Activated T-cell treated with anti-CD3 and anti-CD28 coated beads for 1 hour (primary cell): Measurements from ENCODE around the gene DNAJC5G.
"Not testable (repeated sequence)": the region's sequence is repeated elsewhere in the genome, so short reads cannot be mapped to it uniquely, and the experiment has no call there.

Experiments
- DNase-seq: peaks from one replicate; pipeline ENCODE4 v3.0.0-alpha.2; 2020; ENCODE audit warnings: low read depth

DNAJC5G gene

DNA sequence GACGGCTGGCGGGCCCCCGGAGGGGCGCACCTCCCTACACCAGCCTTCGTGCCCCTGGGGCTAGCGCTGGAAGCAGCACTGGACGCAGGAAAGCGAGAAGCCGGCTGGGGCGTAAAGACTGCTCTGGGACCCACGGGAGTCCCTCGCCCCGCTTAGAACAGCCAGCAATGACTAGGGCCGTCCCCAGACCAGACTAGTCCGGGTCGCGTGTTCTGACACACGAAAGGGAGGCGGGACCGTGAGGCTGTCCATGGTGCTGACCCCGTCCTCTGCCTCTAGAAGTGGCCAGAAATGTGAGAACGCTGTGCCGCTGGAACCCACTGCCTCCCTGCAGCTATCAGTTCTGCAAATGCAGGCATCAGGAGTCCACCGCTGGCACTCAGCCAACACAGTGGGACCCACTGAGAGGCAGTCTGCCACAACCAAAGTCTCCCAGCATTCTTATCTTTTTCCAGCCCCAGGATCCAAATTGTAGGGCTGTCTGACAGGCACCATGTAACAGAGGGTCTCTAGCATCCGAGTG lies 33.2 kb downstream of the DNAJC5G start, which contains the start of gene UCN:
UCN (minus strand) TSS at position 87 of the 523 bp plus-strand sequence. CDS start 550 bp downstream, outside the sequence.
- DNase-seq, result no peak

DNA sequence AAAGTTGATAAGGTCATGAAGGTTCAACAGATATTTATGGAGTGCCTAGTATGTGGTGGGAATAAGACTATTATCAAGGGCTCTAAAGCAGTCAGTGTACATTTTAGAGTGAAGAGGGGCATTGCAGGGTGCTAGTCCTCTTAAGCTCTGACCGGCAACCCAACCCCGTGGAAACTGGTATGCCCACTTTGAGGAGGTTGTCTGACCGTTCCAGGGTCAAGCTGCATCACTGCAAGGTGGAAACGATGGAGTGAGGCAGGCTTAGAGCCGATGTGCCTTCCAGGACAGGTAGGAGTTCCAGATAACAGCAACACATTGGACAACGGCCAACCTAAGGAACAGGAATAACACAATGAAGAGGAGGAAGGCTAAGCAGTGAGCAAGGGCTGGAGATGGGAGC lies 34.4 kb downstream of the DNAJC5G start:
- no peak for DNase-seq

DNA sequence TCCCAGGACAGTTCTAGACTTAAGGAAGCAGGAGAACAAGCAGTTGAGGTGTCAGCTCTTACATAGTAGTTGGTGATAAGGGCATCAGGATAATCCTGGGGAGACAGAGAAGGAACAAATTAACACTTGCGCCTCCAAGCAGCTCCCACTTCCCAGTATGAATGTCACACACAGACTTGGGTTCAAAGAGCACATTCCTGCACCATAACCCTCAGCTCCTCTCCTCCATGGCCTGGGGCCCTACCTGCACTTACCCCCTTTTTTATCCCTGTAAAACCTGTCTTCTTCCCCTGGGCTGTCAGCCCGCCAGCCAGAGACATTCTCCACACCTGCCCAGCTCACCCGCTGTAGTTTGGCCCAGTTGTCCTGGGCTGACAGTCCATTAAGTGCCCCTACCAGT lies 36.9 kb downstream of the DNAJC5G start:
- no peak for DNase-seq

DNA sequence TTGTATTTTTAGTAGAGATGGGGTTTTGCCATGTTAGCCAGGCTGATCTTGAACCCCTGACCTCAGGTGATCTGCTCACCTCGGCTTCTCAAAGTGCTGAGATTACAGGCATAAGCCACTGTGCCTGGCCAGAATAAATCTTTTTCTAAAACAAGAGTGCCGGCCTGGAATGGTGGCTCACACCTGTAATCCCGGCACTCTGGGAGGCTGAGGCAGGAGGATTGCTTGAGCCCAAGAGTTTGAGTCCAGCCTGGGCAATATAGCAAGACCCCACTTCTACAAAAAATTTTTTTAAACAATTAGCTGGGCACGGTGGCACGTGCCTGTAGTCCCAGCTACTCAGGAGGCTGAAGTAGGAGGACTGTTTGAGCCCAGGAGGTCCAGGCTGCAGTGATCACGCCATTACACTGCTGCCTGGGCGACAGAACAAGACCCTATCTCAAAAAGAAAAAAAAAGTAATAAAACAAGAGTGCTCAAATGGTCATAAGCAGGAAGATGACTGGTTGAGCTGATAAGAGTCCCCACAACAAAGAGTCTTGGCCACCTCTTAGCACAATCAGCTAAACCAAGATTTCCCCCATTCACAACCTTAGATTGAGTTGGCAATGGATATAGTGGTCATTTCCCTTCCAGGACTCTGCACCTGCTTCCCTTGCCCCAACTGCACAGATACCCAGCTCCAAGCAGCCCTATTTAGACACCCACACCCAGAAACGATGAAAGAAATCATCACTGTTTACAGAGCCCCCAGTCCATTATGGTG lies 38.8 kb downstream of the DNAJC5G start:
- DNase-seq, result no peak

DNA sequence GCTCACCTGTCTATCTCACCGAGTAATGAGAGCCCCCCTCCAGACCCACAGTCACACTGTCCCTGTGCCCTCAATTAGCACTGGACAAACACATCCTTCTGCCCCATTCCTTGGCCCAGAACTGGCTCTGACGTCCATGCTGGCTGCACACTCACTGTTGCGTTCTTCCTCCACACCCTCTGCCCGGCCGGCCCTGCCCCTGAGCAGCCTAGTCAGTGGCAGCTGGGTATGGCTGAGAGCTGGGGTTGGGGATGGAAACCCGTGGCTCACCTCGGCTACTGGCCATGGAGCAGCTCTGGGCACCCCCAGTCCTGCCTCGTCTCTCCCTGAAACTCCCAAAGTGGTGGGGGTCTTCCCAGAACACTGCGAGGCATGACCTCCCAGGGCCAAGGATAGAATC lies 39.5 kb downstream of the DNAJC5G start:
- no peak for DNase-seq

DNA sequence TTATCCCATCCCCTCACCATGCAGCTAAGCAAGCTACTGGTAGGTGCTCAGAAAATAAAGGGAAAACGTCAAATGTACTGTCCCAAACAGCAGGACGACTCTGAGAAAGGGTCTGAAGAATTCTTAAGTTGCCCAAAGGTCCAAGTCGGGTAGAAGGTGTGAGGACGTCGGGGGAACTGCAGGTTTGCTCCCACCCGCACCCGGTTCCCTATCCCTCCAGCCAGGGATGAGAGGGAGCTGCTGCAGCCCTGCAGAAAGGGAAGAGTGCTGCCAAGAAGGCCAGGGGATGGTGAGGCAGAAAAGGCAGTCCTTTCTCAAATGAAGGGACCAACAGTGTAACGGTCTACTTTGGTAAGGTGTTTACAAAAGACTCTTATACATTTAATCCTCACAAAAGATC lies 39.9 kb downstream of the DNAJC5G start:
- DNase-seq, result no peak

DNA sequence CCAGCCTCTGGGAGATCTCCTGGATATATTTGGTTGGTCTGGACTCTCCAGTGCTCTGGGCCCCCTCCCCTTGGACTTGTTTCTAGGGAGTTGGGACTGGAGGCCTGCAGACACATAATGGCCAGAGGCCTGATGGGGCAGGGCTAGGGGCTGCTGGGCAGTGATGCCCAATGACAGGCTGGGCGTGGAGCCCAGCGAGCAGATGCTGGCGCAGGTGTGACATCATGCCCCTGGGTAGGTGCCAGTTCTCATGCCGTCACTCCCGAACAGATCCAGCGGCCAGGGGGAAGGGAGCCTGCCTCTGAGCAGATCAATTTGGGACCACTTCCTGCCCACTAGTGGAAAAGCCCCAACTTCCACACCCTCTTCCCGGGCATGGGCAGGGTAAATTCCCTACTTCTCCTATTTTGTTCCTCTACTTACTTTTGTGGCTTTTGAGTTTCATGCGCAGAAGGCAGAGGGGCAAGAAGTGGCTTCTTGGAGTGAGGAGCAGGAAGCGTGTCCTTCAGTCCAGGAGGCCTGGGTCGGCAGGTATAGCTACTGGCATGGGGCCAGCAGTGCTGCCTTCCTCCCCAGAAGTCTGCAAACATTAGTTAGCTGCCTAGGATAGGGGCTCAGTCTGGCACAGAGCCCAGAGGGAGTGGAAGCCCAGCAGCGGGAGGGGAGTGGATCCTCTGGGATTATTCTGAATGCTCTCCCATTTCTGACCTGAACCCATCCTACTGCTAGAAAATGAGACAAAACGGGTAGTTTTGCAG lies 41.6 kb downstream of the DNAJC5G start:
- DNase-seq, result no peak

DNA sequence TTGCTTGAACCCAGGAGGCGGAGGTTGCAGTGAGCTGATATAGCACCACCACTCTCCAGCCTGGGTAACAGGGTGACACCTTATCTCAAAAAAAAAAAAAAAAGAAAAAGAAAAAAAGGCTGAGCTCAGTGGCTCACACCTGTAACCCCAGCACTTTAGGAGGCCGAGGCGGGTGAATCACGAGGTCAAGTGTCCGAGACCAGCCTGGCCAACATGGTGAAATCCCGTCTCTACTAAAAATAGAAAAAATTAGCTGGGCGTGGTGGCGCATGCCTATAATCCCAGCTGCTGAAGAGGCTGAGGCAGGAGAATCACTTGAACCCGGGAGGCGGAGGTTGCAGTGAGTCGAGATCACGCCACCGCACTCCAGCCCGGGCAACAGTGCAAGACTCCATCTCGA lies 44.6 kb downstream of the DNAJC5G start:
- not testable (repeated sequence) for DNase-seq

DNA sequence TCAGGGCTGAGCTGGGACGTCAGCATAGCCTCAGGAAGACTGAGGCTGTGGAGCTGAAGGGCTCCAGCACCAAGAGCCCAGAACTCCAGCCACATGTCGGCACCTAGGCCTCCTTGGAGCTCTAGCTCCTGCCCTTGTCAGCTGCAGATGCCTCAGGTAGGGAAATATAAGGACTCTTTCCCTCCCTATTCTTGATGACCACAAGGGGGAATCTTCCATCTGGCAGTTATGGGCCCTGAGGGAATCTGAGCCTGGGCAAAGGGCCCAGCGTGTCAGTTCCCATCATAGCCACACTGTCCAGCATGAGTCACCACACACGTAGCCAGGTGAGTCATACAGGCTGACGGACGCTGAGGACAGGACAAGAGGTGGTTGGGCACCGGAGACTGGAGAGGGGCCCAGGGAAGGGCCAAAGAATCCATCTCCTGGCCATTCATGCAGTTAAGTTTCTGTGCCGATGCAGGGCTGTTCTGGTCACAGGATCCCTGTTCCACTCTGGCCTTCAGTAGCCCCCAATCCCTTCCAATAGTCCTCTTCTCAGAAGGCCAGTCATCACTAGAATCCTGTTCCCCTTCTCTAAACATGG lies 45.8 kb downstream of the DNAJC5G start:
- no peak for DNase-seq

DNA sequence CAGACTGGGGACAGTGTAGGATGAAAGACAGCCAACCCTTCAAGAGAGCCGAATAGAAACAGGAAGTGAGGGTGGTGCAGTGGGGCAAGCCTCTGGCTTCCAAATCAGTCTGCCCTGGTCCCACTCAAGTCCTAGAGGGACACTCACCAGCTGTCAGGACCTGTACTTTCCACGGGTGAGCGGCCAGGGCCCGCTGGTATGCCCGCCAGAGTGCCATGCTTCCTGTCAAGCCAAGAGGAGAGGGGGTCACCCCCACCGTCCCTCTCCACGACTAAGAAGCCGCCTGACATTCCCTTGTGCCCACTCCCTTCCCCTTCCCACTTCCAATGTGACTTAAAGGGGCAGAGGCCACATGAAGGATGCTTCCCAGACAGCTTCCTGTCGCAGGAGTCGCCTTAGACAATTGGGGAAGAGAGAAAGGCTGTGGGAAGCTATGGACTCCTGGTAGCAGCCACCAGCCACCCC lies 47.1 kb downstream of the DNAJC5G start:
- no peak for DNase-seq

DNA sequence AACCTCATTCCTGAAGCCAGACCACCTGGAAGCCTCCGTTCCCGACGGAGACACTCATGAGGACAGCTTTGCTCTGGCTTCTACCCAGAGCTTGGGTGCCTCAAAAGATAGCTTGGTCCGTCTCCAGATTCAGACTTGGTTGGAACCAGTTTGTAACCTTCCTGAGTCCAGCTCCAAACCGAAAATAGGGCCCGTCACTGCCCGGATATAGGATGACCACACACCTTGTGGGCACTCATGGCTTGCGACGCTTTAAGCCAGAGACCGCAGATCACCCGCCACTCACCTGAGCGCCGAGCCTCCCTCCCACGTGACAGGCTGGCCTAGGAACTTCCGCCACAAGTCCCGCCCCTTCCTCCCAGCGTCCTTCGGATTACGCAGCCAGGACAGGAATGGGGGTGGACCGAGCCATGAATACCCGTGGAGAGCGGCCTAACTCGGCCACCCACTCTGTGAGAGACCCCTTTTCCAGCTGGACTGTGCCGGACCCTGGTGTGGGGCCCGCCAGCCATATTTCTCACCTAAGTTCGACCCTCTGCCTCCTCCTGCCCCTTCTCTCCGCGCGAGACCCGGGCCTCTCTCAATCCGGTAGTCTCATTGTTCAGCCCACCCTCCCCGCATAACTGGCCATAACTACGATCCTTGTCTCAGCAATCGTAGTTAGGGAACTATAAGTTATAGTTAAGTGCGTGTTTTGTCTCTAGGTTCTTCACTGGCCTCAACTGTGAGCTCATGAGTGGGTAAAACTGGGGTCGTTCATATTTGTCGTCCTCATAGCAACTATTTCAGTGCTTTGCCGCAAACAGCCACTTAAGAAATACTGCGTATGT lies 47.7 kb downstream of the DNAJC5G start, which contains the start of gene MPV17:
MPV17 (minus strand) TSS at position 332 of the 830 bp plus-strand sequence. CDS start 580 bp downstream, outside the sequence.
- DNase-seq, result peak; percentile 75

DNA sequence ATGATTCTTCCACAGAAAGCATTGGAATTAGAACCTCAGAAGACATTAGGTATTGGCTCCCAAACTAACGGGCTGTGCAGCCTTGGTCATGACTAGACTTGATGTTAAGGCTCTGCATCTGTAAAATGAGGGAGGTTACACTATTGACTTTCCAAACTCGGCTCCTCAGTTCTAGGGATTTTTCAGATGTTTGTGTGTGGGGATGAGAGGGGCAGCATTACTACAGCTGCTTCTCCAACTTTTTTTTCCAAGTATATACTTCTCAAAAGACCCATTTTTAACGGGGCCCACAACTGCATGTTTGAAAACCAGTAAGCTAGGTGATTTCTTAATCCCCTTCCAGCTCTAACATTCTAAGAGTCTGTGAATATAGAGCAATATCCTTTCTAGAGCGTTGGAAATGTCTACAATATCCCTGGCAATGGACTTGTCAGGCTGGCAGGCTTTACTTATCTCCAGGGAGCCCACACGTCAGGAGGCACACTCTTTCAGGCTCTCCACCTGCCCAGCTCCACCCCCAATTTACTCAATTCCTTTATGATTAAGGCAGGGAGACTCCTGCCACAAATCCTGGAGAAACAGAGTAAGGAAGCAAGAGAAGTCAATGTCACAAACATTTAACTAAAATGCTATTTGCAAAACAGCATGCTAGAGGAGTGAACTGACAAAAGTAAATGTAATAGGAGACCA lies 48.5 kb downstream of the DNAJC5G start:
- DNase-seq, result no peak

DNA sequence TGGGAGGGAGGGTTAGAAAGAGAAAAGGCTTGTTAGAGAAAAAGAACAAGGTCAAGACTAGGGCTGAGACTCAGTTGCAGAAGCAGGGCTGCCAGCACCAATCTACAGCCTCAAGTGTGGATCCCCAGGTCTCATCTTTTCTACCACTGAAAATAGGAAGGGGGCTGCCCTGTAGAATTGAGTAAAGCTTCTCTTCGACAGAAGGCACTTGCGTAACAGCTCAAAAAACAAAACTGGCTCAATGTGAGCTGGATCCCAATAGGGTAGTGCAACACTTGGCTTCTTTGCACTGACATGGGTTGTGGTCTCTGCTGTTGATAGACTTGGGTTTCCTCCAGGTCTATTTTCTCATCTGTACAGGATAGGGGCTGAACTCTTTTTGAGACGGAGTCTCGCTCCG lies 49.5 kb downstream of the DNAJC5G start:
- DNase-seq, result no peak
